ENCODE measurements around the gene CNTNAP4. TPM values are rescaled to one million over a fixed set of nuclear protein-coding genes. Genes with fewer than 3 reads are reported as not detected.

Gene CNTNAP4
- total RNA-seq, 2 experiments from 2014 or later: not detected

- Mint-ChIP-seq H3K27me3 (no peaks in the 10 kb centered on the region), H3K9me3 (peaks cover 7% of the 10 kb centered on the region), H3K4me3 (no peak overlapping the region), H3K27ac (no peak overlapping the region), H3K4me1 (ENCODE audit: low read depth) (no peaks in the 10 kb centered on the region), H3K36me3 (ENCODE audit: low read depth) (no peaks in the 10 kb centered on the region)
- intact Hi-C loops (cut with DNase I, micrococcal nuclease): no loop called here
- no peak for DNase-seq
- Histone ChIP-seq H3K4me3 (ENCODE audit: low read length) (no peak overlapping the region), H3K36me3 (ENCODE audit: insufficient read depth, low read length) (no peaks in the 10 kb centered on the region), H3K9me3 (ENCODE audit: control insufficient read depth in 1 of 2, insufficient read depth in 1 of 2, low read length in 2 of 2) (no peaks in the 10 kb centered on the region), H3K4me1 (ENCODE audit: insufficient read depth, low read length) (no peaks in the 10 kb centered on the region), H3K27me3 (ENCODE audit: control insufficient read depth in 1 of 2, insufficient read depth in 2 of 2, low read length in 2 of 2) (no peaks in the 10 kb centered on the region), H3K27ac (ENCODE audit: low read depth in 1 of 2, low read length in 2 of 2) (no peak overlapping the region)
- POLR2A ChIA-PET: no interaction called here
- CTCF ChIA-PET: no interaction called here
- ATAC-seq (ENCODE audit: poor library complexity): no peak
- TF ChIP-seq CTCF (IDR thresholded peaks at IDR 0.05): no peak
Observed at GRCh38 chr16:76338472-76338871, 61.3 kb downstream of the CNTNAP4 start.

GRCh38 chr16:76343769-76344168 is 66.6 kb downstream of the CNTNAP4 start:
- Mint-ChIP-seq H3K27ac (no peak overlapping the region), H3K4me3 (no peak overlapping the region), H3K27me3 (no peaks in the 10 kb centered on the region), H3K36me3 (ENCODE audit: low read depth) (no peaks in the 10 kb centered on the region), H3K4me1 (ENCODE audit: low read depth) (no peaks in the 10 kb centered on the region), H3K9me3 (peaks cover 7% of the 10 kb centered on the region)
- no peaks in the 10 kb centered on the region for H3K9me3 ChIP-seq (ENCODE audit: control insufficient read depth in 1 of 2, insufficient read depth in 1 of 2, low read length in 2 of 2)
- no peak overlapping the region for H3K27ac ChIP-seq (ENCODE audit: low read depth in 1 of 2, low read length in 2 of 2)
- DNase-seq: no peak
- no peak for TF ChIP-seq CTCF (IDR thresholded peaks at IDR 0.05)
- no peaks in the 10 kb centered on the region for H3K4me1 ChIP-seq (ENCODE audit: insufficient read depth, low read length)
- intact Hi-C loops (cut with DNase I, micrococcal nuclease): loop anchor here in 1 of 2 experiments (10.0 kb wide), 1 partner anchor 81 kb away; no protein-coding TSS in a partner anchor
- ATAC-seq (ENCODE audit: poor library complexity): no peak
- H3K27me3 ChIP-seq (ENCODE audit: control insufficient read depth in 1 of 2, insufficient read depth in 2 of 2, low read length in 2 of 2): no peaks in the 10 kb centered on the region
- CTCF ChIA-PET: no interaction called here
- POLR2A ChIA-PET: no interaction called here
- no peaks in the 10 kb centered on the region for H3K36me3 ChIP-seq (ENCODE audit: insufficient read depth, low read length)
- no peak overlapping the region for H3K4me3 ChIP-seq (ENCODE audit: low read length)

GRCh38 chr16:76345163-76345661 is 68.0 kb downstream of the CNTNAP4 start:
- Mint-ChIP-seq H3K4me1 (ENCODE audit: low read depth) (no peaks in the 10 kb centered on the region), H3K27ac (no peak overlapping the region), H3K27me3 (no peaks in the 10 kb centered on the region), H3K4me3 (no peak overlapping the region), H3K36me3 (ENCODE audit: low read depth) (no peaks in the 10 kb centered on the region), H3K9me3 (peaks cover 4% of the 10 kb centered on the region)
- no peaks in the 10 kb centered on the region for H3K4me1 ChIP-seq (ENCODE audit: insufficient read depth, low read length)
- no peak for TF ChIP-seq CTCF (IDR thresholded peaks at IDR 0.05)
- no peaks in the 10 kb centered on the region for H3K36me3 ChIP-seq (ENCODE audit: insufficient read depth, low read length)
- intact Hi-C loops (cut with DNase I, micrococcal nuclease): loop anchor here in 1 of 2 experiments (10.0 kb wide), 1 partner anchor 80 kb away; no protein-coding TSS in a partner anchor
- H3K9me3 ChIP-seq (ENCODE audit: control insufficient read depth in 1 of 2, insufficient read depth in 1 of 2, low read length in 2 of 2): no peaks in the 10 kb centered on the region
- H3K27ac ChIP-seq (ENCODE audit: low read depth in 1 of 2, low read length in 2 of 2): no peak overlapping the region
- DNase-seq (no peak), ATAC-seq (ENCODE audit: poor library complexity) (no peak)
- no peak overlapping the region for H3K4me3 ChIP-seq (ENCODE audit: low read length)
- ChIA-PET CTCF (no interaction called here), POLR2A (no interaction called here)
- no peaks in the 10 kb centered on the region for H3K27me3 ChIP-seq (ENCODE audit: control insufficient read depth in 1 of 2, insufficient read depth in 2 of 2, low read length in 2 of 2)
